H1 (cell line): ENCODE measurements around the gene PRKAR1B. TPM values are rescaled to one million over a fixed set of nuclear protein-coding genes. Genes with fewer than 3 reads are reported as not detected.

Experiments
- CTCF ChIA-PET: fragments of 300-600 bp; sonication (Branson Sonifier 250); formaldehyde crosslinking; loops from one replicate; lab custom pipeline; 2021; ENCODE audit not compliant: partially characterized antibody; lab: Charles Lee
- POLR2A ChIA-PET: fragments of 300-600 bp; sonication (Branson Sonifier 250); formaldehyde crosslinking; loops from one replicate; lab custom pipeline; 2021; ENCODE audit warnings: inconsistent platforms; ENCODE audit not compliant: partially characterized antibody; lab: Charles Lee
- DNase-seq, 2 experiments: peaks; one replicate each; pipeline versions ENCODE4 v3.0.0 to v3.0.0-alpha.2; 2010 to 2022; ENCODE audit warnings: low spot score in 2 of 2, low read depth in 1 of 2, mixed read lengths in 1 of 2
- FAIRE-seq: peaks from 2 replicates; lab custom pipeline; 2011; peaks lifted over from hg19 to GRCh38; lab: Jason Lieb, UNC
- H2AFZ ChIP-seq: 2 replicates; pipeline ENCODE4 v1.8.1; 2012; ENCODE audit warnings: low read length, inconsistent platforms
- H2AK5ac ChIP-seq: 2 replicates; pipeline ENCODE4 v1.6.1; 2013; ENCODE audit warnings: low read depth, low read length
- H2BK120ac ChIP-seq: replicated peaks from 2 replicates; pipeline ENCODE3; 2013; ENCODE audit warnings: low read depth, low read length, inconsistent platforms
- H2BK12ac ChIP-seq: 2 replicates; pipeline ENCODE4 v1.6.1; 2013; ENCODE audit warnings: low read depth, low read length
- H2BK15ac ChIP-seq: 2 replicates; pipeline ENCODE4 v1.6.1; 2013; ENCODE audit warnings: low read length
- H2BK20ac ChIP-seq: 2 replicates; pipeline ENCODE4 v1.6.1; 2013; ENCODE audit warnings: low read length
- H2BK5ac ChIP-seq: 2 replicates; pipeline ENCODE4 v1.6.1; 2013; ENCODE audit warnings: low read depth, low read length
- H3K14ac ChIP-seq: 2 replicates; pipeline ENCODE4 v1.6.1; 2013; ENCODE audit warnings: inconsistent platforms; ENCODE audit not compliant: insufficient read length
- H3K18ac ChIP-seq: 2 replicates; pipeline ENCODE4 v1.6.1; 2013; ENCODE audit warnings: low read length; ENCODE audit errors: extremely low read depth
- H3K23ac ChIP-seq: 2 replicates; pipeline ENCODE4 v1.6.1; 2013; ENCODE audit warnings: inconsistent platforms; ENCODE audit not compliant: insufficient read length
- H3K23me2 ChIP-seq: 2 replicates; pipeline ENCODE4 v1.6.1; 2013; ENCODE audit warnings: low read depth, low read length
- H3K27ac ChIP-seq: 2 replicates; pipeline ENCODE4 v1.6.1; 2011; ENCODE audit warnings: low read depth, low read length, inconsistent platforms
- H3K27me3 ChIP-seq, 4 experiments: replicated peaks in 1 of 4; 1 replicate in 1 of 4; 2 replicates in 3 of 4; pipeline versions ENCODE4 v1.6.1 to v1.8.1; 2011 to 2013; ENCODE audit warnings: low read length in 3 of 4, mild to moderate bottlenecking in 3 of 4, inconsistent platforms in 2 of 4, mixed read lengths in 2 of 4, moderate library complexity in 1 of 4; ENCODE audit not compliant: control insufficient read depth in 3 of 4, insufficient read depth in 3 of 4; ENCODE audit errors: extremely low read depth in 1 of 4
- H3K36me3 ChIP-seq, 4 experiments: 2 replicates each; pipeline versions ENCODE4 v1.6.1 to v1.8.1; 2011 to 2013; ENCODE audit warnings: mild to moderate bottlenecking in 4 of 4, low read length in 3 of 4, moderate library complexity in 2 of 4, control low read depth in 1 of 4, inconsistent platforms in 1 of 4; ENCODE audit not compliant: insufficient read depth in 4 of 4, control insufficient read depth in 2 of 4
- H3K4ac ChIP-seq: replicated peaks from 2 replicates; pipeline ENCODE3; 2013; ENCODE audit warnings: low read length, low read depth, mixed read lengths, inconsistent platforms; ENCODE audit not compliant: insufficient read length
- H3K4me1 ChIP-seq, 4 experiments: replicated peaks in 1 of 4; 1 replicate in 1 of 4; 2 replicates in 3 of 4; pipeline versions ENCODE4 v1.6.1 to v1.8.1; 2011 to 2013; ENCODE audit warnings: low read length in 3 of 4, inconsistent platforms in 2 of 4, mixed read lengths in 1 of 4; ENCODE audit not compliant: insufficient read depth in 4 of 4, control insufficient read depth in 3 of 4
- H3K4me2 ChIP-seq, 2 experiments: 2 replicates each; pipeline versions ENCODE4 v1.6.1 to v1.8.1; 2011 to 2013; ENCODE audit warnings: low read depth in 2 of 2, low read length in 2 of 2, control low read depth in 1 of 2, inconsistent platforms in 1 of 2, mild to moderate bottlenecking in 1 of 2; ENCODE audit not compliant: insufficient read depth in 1 of 2
- H3K4me3 ChIP-seq, 4 experiments: fragments of 200-600, 300-600 bp in 1 of 4; sonication (generic), shearing (Covaris generic), sonication (Bioruptor Twin) in 1 of 4; 2 replicates each; pipeline versions ENCODE4 v1.5.1 to v1.8.1; 2011 to 2016; ENCODE audit warnings: low read length in 4 of 4, low read depth in 3 of 4, control low read depth in 2 of 4, inconsistent platforms in 2 of 4, mild to moderate bottlenecking in 2 of 4, mixed read lengths in 1 of 4, moderate library complexity in 1 of 4; ENCODE audit not compliant: insufficient read depth in 2 of 4; ENCODE audit errors: extremely low read depth in 1 of 4
- H3K56ac ChIP-seq: replicated peaks from 2 replicates; pipeline ENCODE3; 2013; ENCODE audit warnings: low read depth, mild to moderate bottlenecking, mixed read lengths, low read length, inconsistent platforms; ENCODE audit not compliant: insufficient read length
- H3K79me1 ChIP-seq: 2 replicates; pipeline ENCODE4 v1.6.1; 2013; ENCODE audit warnings: low read depth, low read length, control low read depth
- H3K79me2 ChIP-seq, 2 experiments: 2 replicates each; pipeline versions ENCODE4 v1.6.1 to v1.8.1; 2012 to 2013; ENCODE audit warnings: low read length in 2 of 2, mild to moderate bottlenecking in 2 of 2, inconsistent platforms in 1 of 2; ENCODE audit not compliant: insufficient read depth in 2 of 2, control insufficient read depth in 1 of 2
- H3K9ac ChIP-seq, 4 experiments: replicated peaks in 1 of 4; 1 replicate in 1 of 4; 2 replicates in 3 of 4; pipeline versions ENCODE4 v1.6.1 to v1.8.1; 2011 to 2013; ENCODE audit warnings: low read depth in 3 of 4, low read length in 3 of 4, control low read depth in 2 of 4, mild to moderate bottlenecking in 2 of 4, moderate library complexity in 2 of 4, inconsistent platforms in 1 of 4; ENCODE audit errors: extremely low read depth in 1 of 4
- H3K9me3 ChIP-seq, 2 experiments: 2 replicates each; pipeline versions ENCODE4 v1.6.1 to v1.8.1; 2012 to 2013; ENCODE audit warnings: mild to moderate bottlenecking in 2 of 2, moderate library complexity in 2 of 2, control low read depth in 1 of 2, inconsistent platforms in 1 of 2, low read depth in 1 of 2, low read length in 1 of 2, mixed read lengths in 1 of 2; ENCODE audit not compliant: insufficient read depth in 2 of 2
- H4K20me1 ChIP-seq, 2 experiments: replicated peaks in 1 of 2; 2 replicates each; pipeline versions ENCODE3 to v1.8.1; 2011 to 2013; ENCODE audit warnings: inconsistent platforms in 2 of 2, low read length in 2 of 2, mild to moderate bottlenecking in 1 of 2; ENCODE audit not compliant: insufficient read depth in 2 of 2, control insufficient read depth in 1 of 2
- H4K5ac ChIP-seq: 2 replicates; pipeline ENCODE4 v1.6.1; 2013; ENCODE audit warnings: low read length, low read depth, mixed read lengths, inconsistent platforms; ENCODE audit not compliant: insufficient read length
- H4K8ac ChIP-seq: 2 replicates; pipeline ENCODE4 v1.8.0; 2013; ENCODE audit warnings: mild to moderate bottlenecking, moderate library complexity, low read length, inconsistent platforms; ENCODE audit not compliant: insufficient read depth; ENCODE audit errors: extremely low read depth
- H4K91ac ChIP-seq: replicated peaks from 2 replicates; pipeline ENCODE3; 2013; ENCODE audit warnings: low read length, mixed read lengths, inconsistent platforms; ENCODE audit not compliant: insufficient read length
- SP2 ChIP-seq: IDR thresholded peaks from 2 replicates; pipeline ENCODE4 v1.6.1; 2012; ENCODE audit warnings: mild to moderate bottlenecking, low read length, inconsistent platforms
- WGBS, 2 experiments: shearing (Covaris generic) in 1 of 2; methylation state at CpG; one replicate each; pipeline versions ENCODE4 v1.1.6 to v1.1.7; 2013 to 2015; ENCODE audit warnings: low lambda C conversion rate in 2 of 2, mixed read lengths in 2 of 2, inconsistent platforms in 1 of 2, low coverage in 1 of 2, missing lambda C conversion rate in 1 of 2; ENCODE audit not compliant: insufficient replicate concordance in 2 of 2, insufficient coverage in 1 of 2, insufficient read length in 1 of 2; ENCODE audit errors: extremely low coverage in 1 of 2, missing lambda C conversion rate in 1 of 2; 5-methylcytosine and 5-hydroxymethylcytosine counted together
- polyA plus RNA-seq, 7 experiments: library from polyadenylated mRNA; depleted of rRNA in 3 of 7; stranded (reverse) in 5 of 7; unstranded in 2 of 7; fragments of >200 nt in 5 of 7; fragments of 200-250 nt in 2 of 7; gene quantifications; 1 replicate in 5 of 7; 2 replicates in 1 of 7; 4 replicates in 1 of 7; pipeline versions ENCODE4 v1.2.1 to v1.2.3, GENCODE V29; 2011 to 2013; ENCODE audit warnings: missing spikeins in 2 of 7, mixed read lengths in 2 of 7
- total RNA-seq: library from RNA; stranded (reverse); fragmentation: NEBNext Ultra II Directional; extraction: Animal tissue kit (Norgen Biotek cat#: 25700); gene quantifications from 2 replicates; pipeline ENCODE4 v1.2.1, GENCODE V29; 2021

The PRKAR1B gene
- total and polyA plus RNA-seq, 2 of the 8 experiments (the other 6 are each of a cell fraction or from before 2014, with no cell fraction given) = 12.3 to 55.7 TPM

- H2BK5ac ChIP-seq = no peak overlapping the region; the same call in 1 of the 2 replicates
- no peak overlapping the region for H2AK5ac ChIP-seq
- H3K18ac ChIP-seq = no peak overlapping the region
- no peaks in the 10 kb centered on the region; a peak in 1 of 8 replicates for H3K36me3 ChIP-seq
- H4K8ac ChIP-seq = no peak overlapping the region; the same call in 1 of the 2 replicates
- no peak overlapping the region for H2BK15ac ChIP-seq
- POLR2A ChIA-PET = interaction anchor here (2.1 kb wide), 1 partner anchor 11 kb away, joined by 9 read pairs; no protein-coding TSS in a partner anchor
- H3K14ac ChIP-seq = no peak overlapping the region
- H3K4me2 ChIP-seq = no peak overlapping the region
- 88% methylated on average over 20 of the region's 22 CpGs; no CpG with 5 or more reads in 1 of the 2 experiments for WGBS, 2 experiments
- H3K27ac ChIP-seq = no peak overlapping the region
- no peak overlapping the region for H2AFZ ChIP-seq
- H2BK20ac ChIP-seq = no peak overlapping the region
- H3K56ac ChIP-seq = no peak overlapping the region
- no peaks in the 10 kb centered on the region for H3K79me2 ChIP-seq
- H3K9ac ChIP-seq = no peak overlapping the region
- H3K4me3 ChIP-seq = no peak overlapping the region
- no peak overlapping the region for H3K23ac ChIP-seq
- H2BK12ac ChIP-seq = peak overlapping the region; percentile 27; the same call in 1 of the 2 replicates
- H3K4me1 ChIP-seq = peaks cover 0 to 7% (median 2%) of the 10 kb centered on the region in 4 experiments; a peak in 4 of 7 replicates
- TF ChIP-seq SP2 = no peak
- TF ChIP-seq, all 59 proteins: peak for 0
- peaks cover 0 to 6% of the 10 kb centered on the region in 2 experiments for H4K20me1 ChIP-seq
- FAIRE-seq (no peak), DNase-seq (no peak)
- H3K27me3 ChIP-seq = peaks cover 16 to 32% (median 24%) of the 10 kb centered on the region in 4 experiments
- H4K91ac ChIP-seq = no peak overlapping the region
- no peak overlapping the region for H4K5ac ChIP-seq
- no peaks in the 10 kb centered on the region; a peak in 1 of 4 replicates for H3K9me3 ChIP-seq
- no peaks in the 10 kb centered on the region for H3K79me1 ChIP-seq
- CTCF ChIA-PET = no interaction called here
- no peak overlapping the region for H2BK120ac ChIP-seq
- peak overlapping the region; percentile 85 for H3K4ac ChIP-seq
- H3K23me2 ChIP-seq = peaks cover 20% of the 10 kb centered on the region
Measured at GRCh38 chr7:526460-527034, 200.5 kb downstream of the PRKAR1B start.
